K562 (cell line): ENCODE data around the gene CLEC4D. TPM values are rescaled to one million over a fixed set of nuclear protein-coding genes. Genes with fewer than 3 reads are reported as not detected.
"Not testable (repeated sequence)": the region's sequence is repeated elsewhere in the genome, so short reads cannot be mapped to it uniquely, and the experiment has no call there.

Experiments
- ATAC-seq: fragments of 200-7000 bp; cut with Tn5 transposase; 3 replicates; pipeline ENCODE4 v1.9.1; 2020; ENCODE audit warnings: moderate library complexity
- BruUV-seq: library from RNA; stranded (reverse); fragments of 400-500 nt; replicated peaks from 2 replicates; lab custom pipeline; 2021; lab: Mats Ljungman, UMichigan
- CTCF ChIA-PET: fragments of 300-600 bp; formaldehyde crosslinking; extraction: SDS; loops from one replicate; lab custom pipeline; 2021; ENCODE audit warnings: low intra/inter-chr PET ratio; lab: Yijun Ruan, JAX
- POLR2A ChIA-PET: fragments of 300-600, 350-650 bp; sonication (Branson Sonifier 250); formaldehyde crosslinking; extraction: SDS; loops from one replicate; lab custom pipeline; 2021; ENCODE audit warnings: antibody characterized with exemption, inconsistent platforms; lab: Yijun Ruan, JAX
- DNase-seq, 4 experiments: peaks; one replicate each; pipeline versions ENCODE4 v3.0.0 to v3.0.0-alpha.2; 2011 to 2018; ENCODE audit warnings: low spot score in 3 of 4, mixed read lengths in 3 of 4; ENCODE audit errors: extremely low read depth in 1 of 4
- FAIRE-seq: peaks from 2 replicates; lab custom pipeline; 2011; peaks lifted over from hg19 to GRCh38; lab: Jason Lieb, UNC
- H2AFZ ChIP-seq: 2 replicates; pipeline ENCODE4 v1.6.0; 2011; ENCODE audit warnings: low read depth, low read length, control low read depth, inconsistent platforms
- H3K27ac ChIP-seq: fragments of 200-600 bp; 3 replicates; pipeline ENCODE4 v1.8.0; 2011; ENCODE audit warnings: low read depth, mild to moderate bottlenecking, control low read depth, inconsistent platforms, low read length, moderate library complexity, mixed read lengths; ENCODE audit errors: extremely low read depth
- H3K27me3 ChIP-seq, 2 experiments: fragments of 300-600 bp in 1 of 2; 2 replicates in 1 of 2; 3 replicates in 1 of 2; pipeline versions ENCODE4 v1.6.0 to v1.8.0; 2011; ENCODE audit warnings: inconsistent platforms in 2 of 2, low read length in 2 of 2, mild to moderate bottlenecking in 1 of 2, mixed read lengths in 1 of 2, moderate library complexity in 1 of 2; ENCODE audit not compliant: control insufficient read depth in 2 of 2, insufficient read depth in 2 of 2
- H3K36me3 ChIP-seq: fragments of 300-600 bp; 3 replicates; pipeline ENCODE4 v1.8.0; 2011; ENCODE audit warnings: mild to moderate bottlenecking, low read length, inconsistent platforms; ENCODE audit not compliant: control insufficient read depth, insufficient read depth
- H3K4me1 ChIP-seq, 2 experiments: fragments of 200-600 bp in 1 of 2; replicated peaks in 1 of 2; 2 replicates in 1 of 2; 3 replicates in 1 of 2; pipeline versions ENCODE4 v1.5.1 to v1.8.0; 2011; ENCODE audit warnings: inconsistent platforms in 2 of 2, low read length in 2 of 2, mild to moderate bottlenecking in 1 of 2, mixed read lengths in 1 of 2, moderate library complexity in 1 of 2; ENCODE audit not compliant: control insufficient read depth in 2 of 2, insufficient read depth in 2 of 2
- H3K4me2 ChIP-seq: 2 replicates; pipeline ENCODE4 v1.6.1; 2011; ENCODE audit warnings: low read length, control low read depth, inconsistent platforms, mixed read lengths; ENCODE audit not compliant: insufficient read depth
- H3K4me3 ChIP-seq: fragments of 200-600 bp; sonication (generic), shearing (Covaris generic); 2 replicates; pipeline ENCODE4 v1.5.1; 2016; ENCODE audit warnings: control low read depth, inconsistent platforms
- H3K79me2 ChIP-seq: fragments of 200-600 bp; 3 replicates; pipeline ENCODE4 v1.8.0; 2011; ENCODE audit warnings: low read length, inconsistent platforms; ENCODE audit not compliant: control insufficient read depth, insufficient read depth
- H3K9ac ChIP-seq, 2 experiments: 2 replicates each; pipeline versions ENCODE4 v1.6.0 to v1.6.1; 2011; ENCODE audit warnings: low read depth in 2 of 2, low read length in 2 of 2, control low read depth in 1 of 2, inconsistent platforms in 1 of 2, mild to moderate bottlenecking in 1 of 2, mixed read lengths in 1 of 2; ENCODE audit not compliant: insufficient read depth in 1 of 2
- H3K9me1 ChIP-seq: one replicate; pipeline ENCODE4 v1.6.0; 2011; ENCODE audit warnings: inconsistent platforms, mild to moderate bottlenecking, low read length, moderate library complexity; ENCODE audit not compliant: control insufficient read depth, insufficient read depth
- H3K9me3 ChIP-seq: replicated peaks from 2 replicates; pipeline ENCODE4 v1.5.1; 2011; ENCODE audit warnings: low read depth, low read length, inconsistent platforms; ENCODE audit not compliant: control insufficient read depth, insufficient read depth
- H4K20me1 ChIP-seq: replicated peaks from 2 replicates; pipeline ENCODE4 v1.6.1; 2011; ENCODE audit warnings: low read length, inconsistent platforms, mixed read lengths; ENCODE audit not compliant: control insufficient read depth, insufficient read depth
- E2F3 ChIP-seq: fragments of 250-450 bp; sonication (Bioruptor Pico); IDR thresholded peaks from 2 replicates; pipeline ENCODE4 v1.4.0; 2020; ENCODE audit warnings: mild to moderate bottlenecking
- FOXA1 ChIP-seq: fragments of 450-650 bp; IDR thresholded peaks from 2 replicates; pipeline ENCODE4 v1.6.1; 2016; ENCODE audit warnings: mild to moderate bottlenecking, borderline replicate concordance
- TARDBP ChIP-seq: fragments of 450-650 bp; IDR thresholded peaks from 2 replicates; pipeline ENCODE4 v1.6.1; 2016
- ZNF263 ChIP-seq: sonication (generic); formaldehyde crosslinking; IDR thresholded peaks from 2 replicates; pipeline ENCODE4 v1.8.0; 2022; ENCODE audit warnings: mild to moderate bottlenecking, missing genetic modification reagents, borderline replicate concordance
- ZNF445 ChIP-seq: fragments of 250-450 bp; sonication (Bioruptor Pico); IDR thresholded peaks from 2 replicates; pipeline ENCODE4 v1.4.0; 2020; ENCODE audit warnings: low read depth, mild to moderate bottlenecking, moderate library complexity
- ZNF609 ChIP-seq: sonication (generic); formaldehyde crosslinking; IDR thresholded peaks from 2 replicates; pipeline ENCODE4 v1.8.1; 2023; ENCODE audit warnings: missing genetic modification reagents, mild to moderate bottlenecking, borderline replicate concordance
- WGBS: fragments of 100-300 bp; shearing (Covaris generic); methylation state at CpG from one replicate; pipeline ENCODE4 v1.1.6; 2016; ENCODE audit warnings: low coverage, mixed read lengths; ENCODE audit not compliant: insufficient coverage; ENCODE audit errors: missing lambda C conversion rate; 5-methylcytosine and 5-hydroxymethylcytosine counted together
- in situ Hi-C: fragments of 300-500 bp; cut with MboI; formaldehyde crosslinking; loops from 4 replicates; pipeline ENCODE4 v1.15.0; 2018; ENCODE audit warnings: inconsistent platforms, mixed read lengths
- intact Hi-C: fragments of 100-400 bp; cut with micrococcal nuclease; formaldehyde crosslinking; loops from 2 replicates; pipeline ENCODE4 v1.14.2; 2022
- polyA plus RNA-seq, 8 experiments: library from polyadenylated mRNA; depleted of rRNA in 4 of 8; stranded (reverse) in 5 of 8; unstranded in 3 of 8; fragments of >200 nt; fragmentation: Nextera tagmentation in 2 of 8; fragmentation: Illumina TruSeq in 1 of 8; extraction: Ambion mirVana in 2 of 8; extraction: Trizol in 1 of 8; gene quantifications; 2 replicates each; pipeline versions ENCODE4 v1.2.1 to v1.2.3, GENCODE V29; 2011 to 2014; ENCODE audit warnings: inconsistent platforms in 1 of 8, missing spikeins in 1 of 8
- total RNA-seq, 7 experiments: library from RNA; depleted of rRNA in 6 of 7; stranded (reverse); fragments of >200 nt in 6 of 7; fragmentation: Illumina TruSeq in 2 of 7; extraction: Trizol in 2 of 7; gene quantifications; 2 replicates each; pipeline versions ENCODE4 v1.2.1 to v1.2.3, GENCODE V29; 2011 to 2021; ENCODE audit warnings: low replicate concordance in 1 of 7

Gene CLEC4D
- total and polyA plus RNA-seq, 9 of the 15 experiments (the other 6 are each of a cell fraction or from before 2014, with no cell fraction given), result not detected

GRCh38 chr12:8540831-8541230 lies 27.5 kb downstream of the CLEC4D start, which contains the start of gene CLEC4E:
TSS of gene CLEC4E (minus strand) at chr12:8540905. CDS start at chr12:8540797, 108 bp downstream.
- DNase-seq, ATAC-seq, H3K9ac ChIP-seq, in situ Hi-C loops, BruUV-seq, H3K4me1 ChIP-seq, H3K36me3 ChIP-seq, H4K20me1 ChIP-seq, H3K79me2 ChIP-seq, H3K27ac ChIP-seq, H3K27me3 ChIP-seq, H3K4me3 ChIP-seq, FAIRE-seq, H2AFZ ChIP-seq, CTCF ChIA-PET, H3K9me3 ChIP-seq, H3K4me2 ChIP-seq, H3K9me1 ChIP-seq: not testable (repeated sequence)
- POLR2A ChIA-PET, result interaction anchor here (0.9 to 1.1 kb wide), 2 partner anchors 13 to 32 kb away, joined by 3 read pairs; no protein-coding TSS in a partner anchor
- 4% methylated on average over 4 of the region's 4 CpGs for WGBS
- intact Hi-C loops, result loop anchor here (5.0 kb wide), 2 partner anchors 66 to 516 kb away; no protein-coding TSS in a partner anchor

GRCh38 chr12:8541562-8541961 lies 28.3 kb downstream of the CLEC4D start:
- H3K9me1 ChIP-seq, result no peaks in the 10 kb centered on the region
- H3K27ac ChIP-seq, result no peak overlapping the region
- no TSS peak for BruUV-seq
- no peak overlapping the region for H2AFZ ChIP-seq
- no peaks in the 10 kb centered on the region for H3K27me3 ChIP-seq
- H3K4me3 ChIP-seq, result no peak overlapping the region
- H3K4me1 ChIP-seq, result no peaks in the 10 kb centered on the region; a peak in 1 of 5 replicates
- ATAC-seq (no peak), FAIRE-seq (no peak), DNase-seq (no peak)
- ChIA-PET CTCF (no interaction called here), POLR2A (interaction anchor here (0.9 to 1.1 kb wide), 2 partner anchors 12 to 32 kb away, joined by 3 read pairs; no protein-coding TSS in a partner anchor)
- WGBS, result 4% methylated on average over 9 of the region's 10 CpGs
- intact Hi-C loops, result loop anchor here (5.0 kb wide), 2 partner anchors 66 to 516 kb away; no protein-coding TSS in a partner anchor
- no peaks in the 10 kb centered on the region for H3K36me3 ChIP-seq
- no peaks in the 10 kb centered on the region for H4K20me1 ChIP-seq
- in situ Hi-C loops, result no loop called here
- H3K4me2 ChIP-seq, result no peak overlapping the region
- H3K79me2 ChIP-seq, result no peaks in the 10 kb centered on the region
- H3K9ac ChIP-seq, result no peak overlapping the region
- H3K9me3 ChIP-seq, result no peaks in the 10 kb centered on the region
- TF ChIP-seq ZNF263 (CRISPR knock-in tag), result no peak
- no peak for TF ChIP-seq FOXA1
- TF ChIP-seq TARDBP, result no peak
- TF ChIP-seq ZNF445 (CRISPR knock-in tag), result no peak
- no peak for TF ChIP-seq E2F3 (CRISPR knock-in tag)
- TF ChIP-seq ZNF609 (CRISPR knock-in tag), result no peak
